Measurements from ENCODE around the gene SLC48A1.

The SLC48A1 gene

GRCh38 chr12:47744778-47745436 is 28.1 kb upstream of the SLC48A1 start:
- DNase-seq (ENCODE audit: low read depth) = no peak

GRCh38 chr12:47745485-47746041 is 27.5 kb upstream of the SLC48A1 start:
- no peak for DNase-seq (ENCODE audit: low read depth)

DNA sequence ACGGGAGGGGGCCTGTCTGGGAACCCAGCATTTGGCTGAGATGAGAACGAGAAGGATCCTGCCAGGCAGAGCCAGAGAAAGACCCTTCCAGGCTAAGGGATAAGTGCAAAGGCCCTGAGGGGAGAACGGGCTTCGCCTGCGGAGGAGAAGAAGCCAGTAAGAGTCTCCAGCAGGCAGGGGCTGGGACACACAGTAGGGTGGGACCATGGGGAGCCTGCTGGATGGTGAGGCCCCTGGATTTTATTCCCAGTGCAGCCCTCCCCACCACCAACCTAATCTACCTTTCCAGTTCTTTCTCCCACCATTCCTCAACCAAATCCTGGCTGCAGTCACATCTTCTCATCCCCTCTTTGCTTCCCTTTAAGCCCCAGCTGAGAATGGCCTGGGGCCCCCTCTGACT is 27.0 kb upstream of the SLC48A1 start:
- DNase-seq (ENCODE audit: low read depth) = no peak

DNA sequence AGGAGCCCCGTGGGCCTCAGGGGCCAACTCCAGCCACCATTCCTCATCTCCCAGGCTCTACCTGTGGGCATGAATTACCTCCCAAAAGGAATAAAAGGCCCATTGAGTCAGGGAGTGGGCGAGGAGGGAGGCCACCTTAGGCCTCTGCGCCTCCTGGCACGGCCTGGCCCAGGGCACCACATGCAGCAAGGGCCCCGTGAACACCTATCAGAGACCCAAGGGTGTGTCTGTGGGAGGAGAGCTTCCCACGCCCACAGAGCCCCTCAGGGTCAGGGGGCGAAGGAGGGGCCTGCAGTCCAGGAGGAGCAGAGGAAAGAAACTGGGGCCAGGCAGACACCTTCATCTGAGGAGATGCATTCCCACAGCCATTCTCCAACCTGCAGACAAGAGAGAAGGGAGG is 26.5 kb upstream of the SLC48A1 start:
- DNase-seq (ENCODE audit: low read depth) = no peak

DNA sequence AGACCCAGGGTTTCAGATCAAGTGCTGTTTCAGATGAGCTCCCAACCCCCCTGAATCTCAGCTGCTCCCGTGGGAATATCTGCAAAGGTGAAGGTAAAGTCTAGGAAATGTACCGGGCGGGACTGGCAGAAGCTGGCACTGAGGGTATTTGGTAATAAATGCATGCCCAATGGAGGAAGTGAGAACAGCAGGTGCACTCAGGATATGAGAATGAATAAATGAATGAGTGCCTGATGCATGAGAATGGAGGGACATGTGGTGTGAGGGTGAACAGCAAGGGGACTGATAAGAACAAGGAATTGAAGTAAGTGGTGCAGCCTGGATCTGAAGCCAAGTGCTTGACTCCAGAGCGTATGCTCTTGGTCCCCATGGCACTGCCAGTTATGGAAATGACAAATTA is 25.9 kb upstream of the SLC48A1 start:
- DNase-seq (ENCODE audit: low read depth) = no peak

- DNase-seq (ENCODE audit: low read depth) = no peak
Measured at GRCh38 chr12:47747596-47748506, 25.2 kb upstream of the SLC48A1 start.

DNA sequence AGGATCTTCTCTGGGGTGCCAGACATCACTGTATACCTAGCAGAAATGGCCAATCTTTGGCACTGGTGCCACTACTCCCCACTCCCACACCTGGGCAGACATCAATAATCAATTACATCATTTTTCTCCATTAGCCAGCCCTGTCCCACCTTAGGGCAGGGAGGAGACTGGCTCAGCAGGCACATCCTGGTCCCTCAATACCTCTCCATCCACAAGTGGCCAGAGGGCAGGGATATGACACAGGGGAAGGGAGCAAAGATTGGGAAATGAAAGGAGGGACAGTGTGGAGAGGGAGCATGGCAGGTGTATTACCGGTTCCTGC is 24.6 kb upstream of the SLC48A1 start:
- DNase-seq (ENCODE audit: low read depth) = no peak

DNA sequence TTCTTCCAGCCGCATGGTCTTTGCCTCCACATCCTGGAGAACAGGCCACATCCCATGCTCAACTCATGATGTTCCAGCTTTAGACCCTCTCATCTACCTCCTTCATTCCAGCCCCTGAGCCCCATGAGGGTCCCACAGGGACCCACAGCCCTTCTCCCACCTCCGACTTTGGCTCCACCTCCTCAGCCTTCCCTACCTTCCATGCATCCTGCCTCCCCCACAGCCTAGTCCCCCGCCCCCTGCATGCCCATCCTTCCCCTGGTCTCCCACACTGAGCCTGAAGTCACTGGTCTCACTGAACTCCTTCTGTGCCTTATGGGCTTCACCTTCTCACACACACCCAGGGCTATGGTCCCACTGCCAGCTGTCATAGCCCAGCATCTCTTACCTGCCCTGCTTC is 24.1 kb upstream of the SLC48A1 start:
- no peak for DNase-seq (ENCODE audit: low read depth)

GRCh38 chr12:47750229-47750798 is 22.7 kb upstream of the SLC48A1 start:
- DNase-seq (ENCODE audit: low read depth) = no peak

DNA sequence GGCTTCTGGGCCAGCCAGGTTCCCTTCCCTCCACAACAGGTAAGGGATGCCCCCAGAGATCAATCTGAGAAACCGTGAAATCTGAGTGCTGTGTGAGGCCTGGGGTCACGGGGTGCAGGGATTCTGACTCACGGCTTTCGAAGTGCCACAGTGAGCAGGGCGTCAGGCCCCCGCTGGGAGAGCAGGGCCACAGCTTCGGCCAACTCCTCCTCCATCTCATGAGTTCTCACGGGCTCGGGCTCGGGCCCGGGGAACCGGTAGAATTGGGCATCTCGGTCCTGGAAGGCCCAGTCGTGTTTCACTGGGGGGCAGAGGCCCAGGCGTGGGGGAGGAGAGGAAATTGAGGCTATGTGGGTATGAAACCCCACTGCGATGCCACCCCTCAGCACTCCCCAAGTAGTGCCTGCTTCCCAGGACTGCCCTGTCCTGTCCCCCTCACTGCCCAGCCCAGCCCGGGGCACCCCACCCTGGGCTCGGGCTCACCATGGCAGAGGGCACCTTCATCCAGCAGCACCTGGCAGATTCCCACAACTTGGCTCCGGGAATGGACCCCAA is 22.0 kb upstream of the SLC48A1 start:
- DNase-seq (ENCODE audit: low read depth) = no peak

GRCh38 chr12:47751561-47751960 is 21.5 kb upstream of the SLC48A1 start:
- DNase-seq (ENCODE audit: low read depth) = no peak

DNA sequence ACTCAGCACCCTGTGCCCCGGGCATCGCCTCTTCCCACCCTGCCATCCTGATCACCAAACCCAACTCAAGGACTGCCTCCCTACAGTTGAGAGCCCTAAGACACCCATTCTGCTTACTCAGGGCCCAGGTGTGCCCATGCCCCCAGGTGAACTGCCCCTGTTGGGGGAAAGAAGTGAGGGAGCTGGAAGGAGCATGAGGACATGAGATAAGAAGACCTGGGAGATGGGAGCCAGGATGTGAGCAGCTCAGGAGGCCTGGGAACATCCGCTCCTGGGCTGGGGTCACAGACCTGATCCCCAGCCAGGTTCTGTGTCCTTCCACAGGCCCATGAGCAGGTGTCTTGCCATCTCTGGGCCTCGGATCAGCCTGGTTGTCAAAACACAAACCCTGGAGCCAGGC is 20.9 kb upstream of the SLC48A1 start:
- no peak for DNase-seq (ENCODE audit: low read depth)

- DNase-seq (ENCODE audit: low read depth) = peak; percentile 60
Measured at GRCh38 chr12:47752552-47752951, 20.5 kb upstream of the SLC48A1 start.

DNA sequence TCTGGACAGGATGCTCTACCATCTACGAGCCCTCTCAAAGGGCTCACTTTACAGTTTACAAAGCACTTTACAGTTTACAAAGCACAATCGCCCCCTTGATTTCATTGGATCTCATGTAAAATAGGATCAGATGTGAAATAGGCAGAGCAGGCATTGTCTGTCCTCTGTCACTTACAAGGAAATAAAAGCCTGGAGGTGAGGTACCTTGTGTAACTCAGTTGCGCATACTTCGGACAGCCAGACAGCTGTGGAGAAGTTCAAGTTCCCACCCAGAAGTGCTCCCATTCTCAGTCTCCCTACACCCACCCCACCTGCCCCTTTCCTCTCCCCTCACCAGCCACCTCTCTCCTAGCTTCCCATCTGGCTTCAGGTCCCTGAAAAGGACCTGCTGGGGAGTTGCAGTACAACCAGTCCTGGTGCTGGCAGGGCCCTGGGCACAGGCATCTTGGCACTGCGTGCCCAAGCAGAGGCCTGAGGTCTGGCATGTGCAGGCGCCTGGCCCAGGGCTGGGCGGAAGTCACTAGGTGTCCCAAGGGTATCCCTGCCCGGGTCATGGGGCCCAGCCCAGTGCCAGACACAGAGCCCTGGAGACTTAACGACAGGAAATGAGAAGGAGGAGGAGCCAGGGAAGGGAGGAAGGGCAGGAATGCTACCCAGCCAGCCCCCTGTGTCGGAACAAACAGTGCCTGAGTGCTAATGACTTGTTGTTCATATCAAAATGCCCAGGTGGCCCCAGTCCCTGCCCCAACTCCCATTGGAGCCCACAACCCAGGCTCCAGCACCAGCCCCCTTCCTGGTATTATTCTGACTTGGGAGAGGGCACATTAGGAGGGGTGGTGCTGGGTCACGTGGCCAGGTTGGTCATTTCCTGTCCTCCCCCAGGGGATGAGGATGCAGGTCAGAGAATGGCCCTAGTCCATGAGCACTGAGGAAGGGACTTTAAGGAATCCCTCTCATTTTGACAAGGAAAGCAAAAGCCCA is 19.7 kb upstream of the SLC48A1 start:
- DNase-seq (ENCODE audit: low read depth) = no peak

GRCh38 chr12:47754126-47754525 is 18.9 kb upstream of the SLC48A1 start:
- no peak for DNase-seq (ENCODE audit: low read depth)

GRCh38 chr12:47754881-47755280 is 18.2 kb upstream of the SLC48A1 start:
- no peak for DNase-seq (ENCODE audit: low read depth)

- no peak for DNase-seq (ENCODE audit: low read depth)
Measured at GRCh38 chr12:47755655-47756562, 17.1 kb upstream of the SLC48A1 start.

- no peak for DNase-seq (ENCODE audit: low read depth)
Measured at GRCh38 chr12:47757364-47757839, 15.6 kb upstream of the SLC48A1 start.

DNA sequence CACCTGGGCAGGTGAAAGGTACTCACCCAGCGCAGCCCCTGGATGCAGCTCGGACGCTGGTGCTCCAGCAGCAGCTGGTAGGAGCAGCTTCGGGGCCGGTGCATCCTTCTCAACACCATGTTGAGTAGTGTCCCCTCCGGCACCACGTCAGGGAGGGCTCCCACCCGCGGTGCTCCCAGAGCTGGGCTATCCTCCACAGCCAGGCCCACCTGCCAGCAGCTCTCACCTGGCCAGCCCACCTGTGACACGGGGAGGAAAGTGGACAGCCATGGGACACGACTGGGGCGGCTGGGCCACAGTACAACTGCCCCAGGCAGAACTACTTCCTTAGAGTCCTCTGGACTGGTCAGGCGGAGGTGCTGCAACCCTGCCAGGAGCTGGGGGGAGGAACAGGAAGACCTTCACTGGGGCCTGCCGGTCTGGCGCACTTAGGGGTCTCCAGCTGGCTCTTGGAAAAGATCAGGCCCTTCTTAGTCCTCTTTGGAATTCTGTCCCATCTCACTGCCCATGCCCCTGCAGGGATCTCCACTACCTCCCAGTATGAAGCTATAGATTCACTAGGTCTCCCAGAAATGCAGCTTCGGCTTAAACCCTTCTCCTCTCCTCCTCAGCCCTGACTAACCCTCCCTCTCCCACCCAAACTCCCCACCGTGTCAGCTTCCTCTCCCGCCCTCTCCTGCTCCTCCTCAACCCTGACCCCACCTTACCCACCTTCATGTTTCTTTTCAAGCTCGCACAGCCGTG is 15.0 kb upstream of the SLC48A1 start:
- no peak for DNase-seq (ENCODE audit: low read depth)

DNA sequence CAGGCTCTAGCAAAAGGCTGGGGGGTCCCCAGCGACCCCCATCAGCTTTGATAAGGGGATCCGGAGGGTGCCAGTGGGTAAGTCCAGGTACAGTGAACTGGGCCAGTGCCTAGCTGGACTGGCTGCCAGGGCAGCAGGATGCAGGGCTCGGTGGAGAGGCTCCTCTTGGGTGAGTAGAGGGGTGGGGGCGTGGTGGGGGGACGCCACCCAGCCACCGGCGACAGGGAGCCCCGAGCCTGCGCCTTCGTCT is 14.5 kb upstream of the SLC48A1 start:
- no peak for DNase-seq (ENCODE audit: low read depth)

Data from HS-5 (cell line).